Peyer's patch (tissue), 4 donors: Measurements from ENCODE around the gene GAL3ST3. TPM values are rescaled to one million over a fixed set of nuclear protein-coding genes. Genes with fewer than 3 reads are reported as not detected.

Experiments used
- DNase-seq, 3 donors: peaks; one replicate each; pipeline ENCODE4 v3.0.0-alpha.2; 2017 to 2019
- H3K27ac ChIP-seq, 4 donors: fragments of 200-600 bp; sonication (generic); one replicate each; pipeline ENCODE4 v1.5.1; 2016 to 2019
- H3K27me3 ChIP-seq, 2 donors: fragments of 200-600 bp; sonication (generic); one replicate each; pipeline ENCODE4 v1.5.1; 2019
- H3K36me3 ChIP-seq, 3 donors: fragments of 200-600 bp; sonication (generic); one replicate each; pipeline ENCODE4 v1.5.1; 2016 to 2019
- H3K4me1 ChIP-seq, 4 donors: fragments of 200-600 bp; sonication (generic); one replicate each; pipeline ENCODE4 v1.5.1; 2016 to 2019
- H3K4me3 ChIP-seq, 4 donors: fragments of 200-600 bp; sonication (generic); 1 replicate in 3 of 4; 2 replicates in 1 of 4; pipeline ENCODE4 v1.5.1; 2016 to 2019; ENCODE audit warnings: mild to moderate bottlenecking in 1 of 4
- H3K9me3 ChIP-seq, 4 donors: fragments of 200-600 bp; sonication (generic); one replicate each; pipeline ENCODE4 v1.5.1; 2016 to 2019; ENCODE audit warnings: mild to moderate bottlenecking in 1 of 4
- CTCF ChIP-seq, 6 experiments: fragments of 450-650 bp in 4 of 6; fragments of 200-600 bp in 2 of 6; sonication (generic) in 1 of 6; IDR thresholded peaks; one replicate each; pipeline ENCODE4 v1.5.1; 2017 to 2019; ENCODE audit warnings: antibody characterized with exemption in 6 of 6, mild to moderate bottlenecking in 3 of 6, moderate library complexity in 1 of 6
- POLR2A ChIP-seq, 2 donors: fragments of 450-650 bp; IDR thresholded peaks; one replicate each; pipeline ENCODE4 v1.5.1; 2017; ENCODE audit warnings: antibody characterized with exemption in 2 of 2, mild to moderate bottlenecking in 2 of 2, moderate library complexity in 2 of 2
- total RNA-seq, 4 donors: library from RNA; depleted of rRNA; stranded (reverse); fragments of >200 nt; gene quantifications; one replicate each; pipeline ENCODE4 v1.1.0, GENCODE V29; 2016

The GAL3ST3 gene
- total RNA-seq, 4 donors from 2014 or later = not detected

- Histone ChIP-seq H3K36me3 (no peaks in the 10 kb centered on the region), H3K4me3 (no peak overlapping the region), H3K27ac (no peak overlapping the region), H3K4me1 (no peaks in the 10 kb centered on the region), H3K9me3 (no peaks in the 10 kb centered on the region), H3K27me3 (no peaks in the 10 kb centered on the region)
- no peak for DNase-seq
- TF ChIP-seq POLR2A (IDR thresholded peaks at IDR 0.05) (no peak), CTCF (IDR thresholded peaks at IDR 0.05) (no peak)
Observed at GRCh38 chr11:66039765-66040164, 9.2 kb downstream of the GAL3ST3 start.

GRCh38 chr11:66037327-66037726, 11.6 kb downstream of the GAL3ST3 start:
- TF ChIP-seq CTCF (IDR thresholded peaks at IDR 0.05) = no peak
- no peak for TF ChIP-seq POLR2A (IDR thresholded peaks at IDR 0.05)
- no peak overlapping the region for H3K4me3 ChIP-seq

GRCh38 chr11:66036334-66036710, 12.6 kb downstream of the GAL3ST3 start:
- no peaks in the 10 kb centered on the region for H3K9me3 ChIP-seq
- H3K4me3 ChIP-seq = no peak overlapping the region
- H3K27ac ChIP-seq = no peak overlapping the region
- H3K27me3 ChIP-seq = no peaks in the 10 kb centered on the region
- no peak for TF ChIP-seq POLR2A (IDR thresholded peaks at IDR 0.05)
- TF ChIP-seq CTCF (IDR thresholded peaks at IDR 0.05) = no peak
- H3K36me3 ChIP-seq = no peaks in the 10 kb centered on the region
- DNase-seq = no peak
- H3K4me1 ChIP-seq = no peaks in the 10 kb centered on the region

More at GRCh38 chr11:66037327-66037726, 11.6 kb downstream of the GAL3ST3 start:
- Histone ChIP-seq H3K9me3 (no peaks in the 10 kb centered on the region), H3K27ac (no peak overlapping the region), H3K4me1 (no peaks in the 10 kb centered on the region), H3K27me3 (no peaks in the 10 kb centered on the region), H3K36me3 (no peaks in the 10 kb centered on the region)
- DNase-seq = no peak

GRCh38 chr11:66035653-66036333, 13.2 kb downstream of the GAL3ST3 start:
- no peak for DNase-seq
- TF ChIP-seq POLR2A (IDR thresholded peaks at IDR 0.05) (no peak), CTCF (IDR thresholded peaks at IDR 0.05) (no peak)

GRCh38 chr11:66032957-66033735, 15.8 kb downstream of the GAL3ST3 start:
- TF ChIP-seq POLR2A (IDR thresholded peaks at IDR 0.05) = no peak
- no peak for TF ChIP-seq CTCF (IDR thresholded peaks at IDR 0.05)
- no peak for DNase-seq
- Histone ChIP-seq H3K36me3 (no peaks in the 10 kb centered on the region), H3K27me3 (no peaks in the 10 kb centered on the region), H3K27ac (no peak overlapping the region), H3K4me3 (no peak overlapping the region), H3K4me1 (no peaks in the 10 kb centered on the region), H3K9me3 (no peaks in the 10 kb centered on the region)

More at GRCh38 chr11:66035653-66036333, 13.2 kb downstream of the GAL3ST3 start:
- H3K4me1 ChIP-seq = no peaks in the 10 kb centered on the region
- H3K27me3 ChIP-seq = no peaks in the 10 kb centered on the region
- H3K4me3 ChIP-seq = no peak overlapping the region
- no peak overlapping the region for H3K27ac ChIP-seq
- no peaks in the 10 kb centered on the region for H3K9me3 ChIP-seq
- H3K36me3 ChIP-seq = no peaks in the 10 kb centered on the region
